Retinal pigment epithelial cell (primary cell): Measurements from ENCODE around the gene SNTB2.
"Not testable (repeated sequence)": the region's sequence is repeated elsewhere in the genome, so short reads cannot be mapped to it uniquely, and the experiment has no call there.

Experiments used
- DNase-seq: peaks from one replicate; pipeline ENCODE4 v3.0.0-alpha.2; 2010; ENCODE audit warnings: low read depth
- H3K4me3 ChIP-seq: 2 replicates; pipeline ENCODE4 v1.5.1; 2011; ENCODE audit warnings: mild to moderate bottlenecking, low read length, control low read depth, moderate library complexity
- CTCF ChIP-seq: conservative IDR thresholded peaks from 2 replicates; pipeline ENCODE4 v1.5.1; 2011; ENCODE audit warnings: low read depth, low read length, control low read depth, inconsistent platforms

Gene SNTB2

DNA sequence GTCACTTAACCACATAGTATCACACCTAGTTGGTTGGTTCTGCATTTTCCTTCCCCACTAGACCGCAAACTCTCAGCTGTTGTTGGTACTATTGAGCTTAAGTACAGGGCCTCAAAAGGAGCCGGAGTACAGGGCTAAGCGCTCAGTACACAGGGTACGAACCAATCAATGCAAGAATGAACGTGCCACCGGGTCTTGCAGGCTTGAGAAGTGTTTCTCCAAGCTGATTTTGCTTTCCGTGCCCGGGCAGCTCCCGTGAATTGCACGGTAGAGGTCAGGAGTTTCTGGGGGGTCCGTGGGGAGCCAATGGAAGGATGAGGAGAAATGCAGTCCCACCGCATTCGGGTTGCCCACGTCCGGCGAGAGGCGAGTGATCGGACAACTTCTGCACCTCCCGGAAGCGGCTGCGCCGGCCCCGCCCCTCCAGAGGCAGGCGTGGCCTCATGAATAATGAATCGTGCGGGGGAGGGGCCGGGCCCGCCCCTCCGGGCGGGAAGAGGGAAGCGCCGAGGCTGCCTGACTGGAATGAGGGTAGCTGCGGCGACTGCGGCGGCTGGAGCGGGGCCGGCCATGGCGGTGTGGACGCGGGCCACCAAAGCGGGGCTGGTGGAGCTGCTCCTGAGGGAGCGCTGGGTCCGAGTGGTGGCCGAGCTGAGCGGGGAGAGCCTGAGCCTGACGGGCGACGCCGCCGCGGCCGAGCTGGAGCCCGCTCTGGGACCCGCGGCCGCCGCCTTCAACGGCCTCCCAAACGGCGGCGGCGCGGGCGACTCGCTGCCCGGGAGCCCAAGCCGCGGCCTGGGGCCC is at the start of gene SNTB2:
Gene SNTB2 (plus strand): TSS at position 523 of the 804 bp plus-strand sequence. CDS start 3 bp downstream, at position 526.
- no peak for TF ChIP-seq CTCF
- no peak for DNase-seq
- peak within 1 kb of the TSS; percentile 77 for H3K4me3 ChIP-seq

- no peak for TF ChIP-seq CTCF
- no peak overlapping the region for H3K4me3 ChIP-seq
- no peak for DNase-seq
Measured at GRCh38 chr16:69138608-69139007, 48.4 kb upstream of the SNTB2 start.

GRCh38 chr16:69139464-69139863 is 47.5 kb upstream of the SNTB2 start:
- DNase-seq, H3K4me3 ChIP-seq: not testable (repeated sequence)

DNA sequence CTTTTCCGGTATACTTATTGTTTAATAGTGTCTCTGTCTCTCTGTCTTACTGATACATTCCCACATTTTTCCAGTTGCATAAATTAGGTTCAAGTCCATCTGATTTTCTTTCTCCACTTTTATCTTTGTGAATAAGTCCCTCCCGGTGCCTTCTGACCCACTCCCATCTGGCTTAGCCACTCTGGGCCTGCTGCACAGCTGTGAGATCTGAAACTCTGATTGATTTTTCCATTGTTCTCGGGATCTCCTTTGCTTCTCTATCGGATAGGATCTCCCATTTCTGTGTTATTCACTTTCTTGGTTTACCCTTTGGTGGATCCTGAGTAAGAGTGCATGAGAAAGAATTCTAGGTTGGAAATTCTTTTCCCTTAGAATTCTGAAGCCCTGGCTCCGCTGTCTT is 46.0 kb upstream of the SNTB2 start:
- no peak for TF ChIP-seq CTCF
- H3K4me3 ChIP-seq = no peak overlapping the region
- DNase-seq = no peak

DNA sequence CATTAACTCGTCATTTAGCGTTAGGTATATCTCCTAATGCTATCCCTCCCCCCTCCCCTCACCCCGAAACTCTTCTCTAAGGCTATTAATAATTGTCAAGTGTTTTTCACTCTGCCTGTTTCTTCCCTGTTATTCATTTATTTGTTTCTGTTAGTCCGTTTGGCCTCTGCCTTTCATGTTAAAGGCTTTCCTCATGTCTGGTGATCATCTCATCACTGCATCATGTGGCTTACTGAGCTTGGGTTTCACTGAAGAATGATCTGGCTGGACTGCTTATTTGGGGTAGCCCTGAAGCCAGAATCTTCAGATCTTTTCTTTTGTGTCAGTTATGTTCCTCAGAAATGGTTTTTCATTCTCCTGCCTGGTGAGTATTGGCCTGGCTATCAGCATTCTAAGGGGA is 45.0 kb upstream of the SNTB2 start:
- TF ChIP-seq CTCF = no peak
- no peak overlapping the region for H3K4me3 ChIP-seq
- DNase-seq = no peak

DNA sequence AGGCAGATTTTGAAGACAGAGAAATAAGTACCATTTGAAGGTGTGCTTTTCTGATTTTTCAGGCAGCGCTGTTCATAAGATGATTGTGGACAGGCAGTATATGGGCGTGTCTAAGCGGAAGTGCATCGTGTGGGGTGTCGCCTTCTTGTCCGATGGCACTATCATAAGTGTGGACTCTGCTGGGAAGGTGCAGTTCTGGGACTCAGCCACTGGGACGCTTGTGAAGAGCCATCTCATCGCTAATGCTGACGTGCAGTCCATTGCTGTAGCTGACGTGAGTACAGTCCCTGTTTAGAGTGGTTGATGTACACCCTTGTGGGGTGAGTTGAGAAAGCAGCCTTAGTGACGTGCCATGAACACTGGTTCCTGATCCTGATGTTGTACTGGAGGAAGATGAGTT is 43.8 kb upstream of the SNTB2 start:
- peak; percentile 16 for TF ChIP-seq CTCF
- no peak for DNase-seq
- H3K4me3 ChIP-seq = no peak overlapping the region

GRCh38 chr16:69145658-69146057 is 41.3 kb upstream of the SNTB2 start:
- H3K4me3 ChIP-seq = no peak overlapping the region
- no peak for DNase-seq
- TF ChIP-seq CTCF = no peak

DNA sequence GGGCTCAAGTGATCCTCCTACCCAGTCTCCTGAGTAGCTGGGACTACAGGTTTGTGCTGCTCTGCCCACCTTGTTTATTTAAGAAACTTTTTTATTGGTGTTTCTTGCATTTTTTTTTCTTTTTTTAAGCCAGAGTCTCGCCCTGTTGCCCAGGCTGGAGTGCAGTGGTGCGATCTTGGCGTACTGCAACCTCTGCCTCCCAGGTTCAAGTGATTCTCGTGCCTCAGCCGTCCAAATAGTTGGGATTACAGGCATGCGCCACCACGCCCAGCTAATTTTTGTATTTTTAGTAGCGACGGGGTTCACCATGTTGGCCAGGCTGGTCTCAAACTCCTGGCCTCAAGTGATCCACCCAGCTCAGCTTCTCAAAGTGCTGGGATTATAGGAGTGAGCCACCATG is 37.3 kb upstream of the SNTB2 start:
- H3K4me3 ChIP-seq = not testable (repeated sequence)

More for the DNA sequence above, 37.3 kb upstream of the SNTB2 start:
- not testable (repeated sequence) for DNase-seq
